ENCODE measurements around the gene RILP.

RILP gene

DNA sequence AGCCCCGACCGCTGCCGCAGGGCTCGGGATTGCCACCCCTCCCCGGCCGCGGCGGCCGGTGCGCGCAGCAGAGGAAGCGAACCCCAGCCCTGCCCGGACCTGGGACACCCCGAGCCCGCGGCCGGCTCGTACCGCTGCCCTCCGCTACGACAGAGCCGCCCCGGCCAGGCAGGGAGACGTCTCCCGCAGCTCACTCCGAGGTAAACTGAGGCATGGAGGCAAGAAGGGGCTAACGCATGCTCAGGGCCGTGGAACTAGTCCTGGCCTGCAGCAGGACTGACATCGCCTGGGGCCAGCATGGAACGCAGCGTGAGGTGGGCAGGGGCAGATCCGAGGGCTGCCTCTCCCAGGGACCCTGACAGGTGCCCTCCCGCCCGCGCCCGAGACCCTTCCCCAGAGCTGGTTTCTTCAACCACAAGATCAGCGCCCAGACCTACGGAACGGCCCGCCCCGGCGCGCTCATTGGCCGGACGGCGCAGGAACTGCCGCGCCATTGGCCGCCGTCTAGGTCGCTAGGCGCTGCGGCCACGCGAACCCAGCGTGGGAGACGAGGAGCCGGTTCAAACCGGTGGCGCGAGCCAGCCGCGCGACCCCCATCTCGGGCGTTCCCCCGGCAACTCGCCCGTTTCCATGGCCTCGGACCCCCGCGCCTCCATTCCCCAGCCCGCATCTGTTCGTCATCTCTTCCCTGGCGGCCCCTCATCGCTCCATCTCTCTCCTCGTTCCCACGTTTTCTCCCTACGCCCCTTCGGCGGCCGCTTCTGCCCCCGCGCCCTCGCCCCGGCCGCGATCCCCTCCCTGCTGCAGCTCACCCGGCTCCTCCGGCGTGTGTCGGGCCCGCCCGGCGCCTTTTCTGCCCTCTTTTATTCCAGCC, 21.4 kb downstream of the RILP start, which contains the start of gene SLC43A2:
Gene SLC43A2, minus strand, starts transcription at position 853 of the 874 bp plus-strand sequence. CDS start 960 bp downstream, outside the sequence.
- peak; percentile 59 for DNase-seq (ENCODE audit: low read depth)

DNA sequence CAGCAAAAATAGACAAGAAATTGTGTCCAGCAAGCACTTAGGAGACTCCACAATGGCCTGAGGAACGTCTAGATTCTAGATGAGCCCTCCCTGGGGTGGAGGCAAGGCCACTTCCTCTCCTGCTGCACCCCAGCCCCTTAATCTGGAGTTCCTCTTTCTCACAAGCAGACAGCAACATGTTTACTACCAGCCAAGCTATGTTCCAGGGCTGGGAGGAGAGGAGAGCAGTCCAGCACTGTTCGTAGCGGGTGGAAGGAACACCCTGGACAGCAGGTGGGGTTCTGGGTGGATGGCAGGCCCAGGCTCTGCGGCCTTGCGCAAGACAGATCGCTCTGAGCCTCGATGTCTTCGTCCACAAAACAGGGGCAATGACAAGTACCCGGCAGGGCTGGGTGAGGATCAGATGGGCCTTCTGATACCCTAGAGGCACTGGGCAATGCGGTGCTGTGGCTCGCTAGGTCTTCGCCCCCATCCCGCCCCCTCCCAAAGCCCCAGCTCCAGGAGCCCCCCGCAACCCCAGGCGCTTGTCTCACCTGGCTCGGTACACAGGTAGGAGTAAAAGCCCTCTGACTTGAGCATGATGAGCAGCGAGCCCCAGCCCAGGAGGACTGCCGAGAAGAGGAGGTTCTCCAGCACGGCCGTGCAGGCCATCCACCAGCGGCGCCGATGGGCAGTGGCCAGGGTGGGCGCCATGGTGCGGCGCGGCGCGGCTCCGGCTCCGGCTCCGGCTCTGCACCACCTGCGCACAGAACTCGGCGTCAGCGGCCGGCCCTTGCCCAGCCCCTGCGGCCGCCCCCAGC, 22.3 kb downstream of the RILP start:
- DNase-seq (ENCODE audit: low read depth): no peak

DNA sequence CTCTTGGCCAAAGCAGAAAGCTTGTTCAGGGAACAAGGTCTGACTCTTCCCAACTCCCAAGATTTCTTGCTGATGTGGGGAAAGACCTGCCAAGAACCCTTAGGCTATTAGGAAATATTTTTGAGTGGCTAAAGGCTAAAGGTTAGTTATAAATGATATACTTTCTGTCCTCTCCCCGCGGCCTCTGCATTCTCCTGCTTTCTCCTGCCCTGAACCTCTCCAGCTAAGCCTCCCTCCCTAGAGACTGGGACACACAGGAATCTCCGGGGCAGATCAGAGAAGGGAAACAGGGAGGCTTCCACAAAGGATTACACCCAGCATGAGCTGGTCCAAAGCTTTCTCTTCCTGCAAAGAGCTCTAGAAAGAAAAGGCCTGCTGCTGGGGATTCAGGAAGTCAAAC, 23.3 kb downstream of the RILP start:
- no peak for DNase-seq (ENCODE audit: low read depth)

DNA sequence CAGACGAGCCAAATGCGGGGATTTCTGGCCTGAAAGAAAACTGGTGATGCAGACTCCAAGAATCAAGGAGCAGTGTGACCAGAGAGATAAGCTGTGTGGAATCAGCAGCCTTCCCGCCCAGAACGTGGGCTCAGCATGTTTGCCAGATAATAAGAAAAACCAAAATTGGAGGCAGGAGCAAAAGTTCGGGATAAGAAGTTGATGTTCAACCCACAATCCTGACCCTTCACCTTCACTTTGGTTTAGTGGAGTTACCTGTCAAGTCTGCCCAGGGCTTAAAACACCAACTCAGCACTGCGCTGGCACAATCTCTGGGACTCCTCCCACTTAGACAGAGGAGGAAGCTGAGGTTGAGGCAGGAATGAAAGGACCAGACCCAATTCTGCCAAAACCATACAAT, 24.1 kb downstream of the RILP start:
- DNase-seq (ENCODE audit: low read depth): no peak

DNA sequence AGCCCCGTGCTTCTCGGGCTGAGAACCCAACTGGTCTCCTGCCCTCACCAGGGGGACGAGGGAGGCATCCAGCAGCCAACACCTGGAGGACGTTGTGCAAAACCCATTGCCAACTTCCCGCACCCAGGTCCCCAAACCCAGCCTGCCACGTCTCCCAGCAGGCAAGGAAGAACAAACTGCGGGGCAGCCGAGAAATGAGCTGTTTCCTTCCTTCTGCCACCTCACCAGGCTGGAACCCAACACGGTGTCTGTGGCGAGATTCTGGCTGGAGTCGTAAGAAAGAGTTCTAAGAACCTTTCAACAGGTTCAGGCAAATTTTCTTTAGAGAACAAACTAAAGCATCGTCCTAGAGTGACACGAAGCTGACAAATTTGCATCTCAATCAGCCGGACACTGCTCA, 24.6 kb downstream of the RILP start:
- DNase-seq (ENCODE audit: low read depth): no peak

DNA sequence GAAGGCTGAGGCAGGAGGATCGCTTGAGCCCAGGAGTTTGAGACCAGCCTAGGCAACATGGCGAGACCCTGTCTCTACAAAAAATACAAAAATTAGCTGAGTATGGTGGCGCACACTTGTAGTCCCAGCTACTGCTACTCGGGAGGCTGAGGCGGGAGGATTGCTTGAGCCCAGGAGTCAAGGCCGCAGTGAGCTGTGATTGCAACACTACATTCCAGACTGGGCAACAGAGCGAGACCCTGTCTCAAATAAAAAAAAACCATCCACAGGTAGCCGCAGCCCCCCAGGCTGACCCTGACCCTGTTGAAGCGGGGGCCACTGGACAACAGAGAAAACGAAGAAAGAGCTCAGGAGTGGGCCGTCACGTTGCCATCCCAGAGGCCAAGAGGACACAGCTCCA, 25.0 kb downstream of the RILP start:
- no peak for DNase-seq (ENCODE audit: low read depth)

DNA sequence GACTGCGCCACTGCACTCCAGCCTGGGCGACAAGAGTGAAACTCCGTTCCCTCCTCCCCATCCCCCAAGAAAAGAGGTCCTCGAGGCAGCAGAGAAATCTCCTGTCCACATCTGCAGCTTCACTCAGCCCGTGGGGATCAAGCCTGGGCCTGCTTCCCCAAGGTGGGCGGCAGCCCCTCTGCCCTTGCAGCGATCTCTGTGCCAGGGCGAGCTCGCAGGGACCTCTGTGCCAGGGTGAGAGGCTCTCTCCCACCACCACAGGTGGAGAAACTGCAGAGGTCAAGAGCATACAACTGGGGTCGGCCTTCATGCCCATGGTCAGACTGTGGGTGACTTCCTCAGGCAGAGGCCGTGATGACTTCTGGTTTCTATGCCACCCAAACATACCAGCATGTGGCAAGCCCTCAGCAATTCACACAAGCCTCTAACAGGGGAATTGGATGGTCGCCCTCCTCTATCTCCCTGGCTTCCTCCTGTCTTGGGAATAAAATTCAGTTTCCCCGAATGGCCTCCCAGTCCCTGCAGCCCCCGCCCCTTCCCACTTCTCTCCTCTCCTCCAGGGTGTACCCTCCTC, 26.5 kb downstream of the RILP start:
- no peak for DNase-seq (ENCODE audit: low read depth)

DNA sequence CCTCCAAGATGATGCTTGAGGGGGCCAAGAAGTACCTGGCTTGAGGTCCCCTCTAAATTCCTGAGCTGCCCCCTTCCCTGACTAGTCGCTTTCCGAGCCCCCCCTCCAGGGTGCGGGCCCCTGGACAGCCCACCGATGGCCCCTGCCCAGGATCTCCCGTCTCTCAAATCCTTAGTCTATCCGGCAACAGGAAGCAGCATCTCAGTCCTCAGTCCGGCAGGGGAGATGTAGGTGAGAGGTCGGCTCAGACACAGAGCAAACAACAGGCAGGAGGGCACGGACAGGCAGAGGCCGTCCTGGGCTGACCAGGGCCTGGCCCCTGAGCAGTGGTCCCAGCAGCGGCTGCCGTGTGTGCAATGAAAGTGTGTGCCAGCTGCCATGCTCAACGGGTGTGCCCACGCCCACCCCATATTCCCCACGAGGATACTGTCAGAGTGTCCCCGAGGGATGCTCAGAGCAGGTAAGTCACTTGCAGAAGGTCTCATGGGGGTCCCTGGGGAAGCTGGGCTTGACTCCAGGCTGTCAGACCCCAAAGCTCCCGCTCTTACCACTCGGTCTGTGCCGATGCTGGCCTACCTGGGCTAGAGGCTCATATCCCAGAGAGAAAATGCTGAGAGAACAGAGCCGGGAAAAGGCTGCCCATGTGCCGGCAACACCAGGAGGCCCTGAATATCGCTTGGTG, 28.3 kb downstream of the RILP start:
- no peak for DNase-seq (ENCODE audit: low read depth)

DNA sequence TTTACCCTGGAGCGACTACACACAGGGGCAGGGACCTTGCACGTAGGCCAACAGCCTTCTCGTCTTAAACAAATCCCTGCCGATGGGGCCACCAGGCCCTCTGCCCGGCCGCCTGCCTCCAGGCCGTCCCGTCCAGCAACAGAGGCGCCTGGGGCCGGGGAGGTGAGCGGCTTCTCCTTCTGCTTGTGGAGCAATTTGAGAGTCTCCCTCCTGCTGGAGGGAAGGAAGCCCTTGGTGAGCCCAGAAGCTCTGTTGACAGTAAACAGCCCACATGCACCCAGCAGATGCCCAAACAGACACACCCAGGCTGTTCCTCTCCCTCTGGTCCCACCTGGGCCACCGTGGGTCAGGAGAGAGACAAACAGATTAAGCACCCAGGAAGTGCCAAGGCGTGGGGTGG, 29.2 kb downstream of the RILP start:
- DNase-seq (ENCODE audit: low read depth): no peak

DNA sequence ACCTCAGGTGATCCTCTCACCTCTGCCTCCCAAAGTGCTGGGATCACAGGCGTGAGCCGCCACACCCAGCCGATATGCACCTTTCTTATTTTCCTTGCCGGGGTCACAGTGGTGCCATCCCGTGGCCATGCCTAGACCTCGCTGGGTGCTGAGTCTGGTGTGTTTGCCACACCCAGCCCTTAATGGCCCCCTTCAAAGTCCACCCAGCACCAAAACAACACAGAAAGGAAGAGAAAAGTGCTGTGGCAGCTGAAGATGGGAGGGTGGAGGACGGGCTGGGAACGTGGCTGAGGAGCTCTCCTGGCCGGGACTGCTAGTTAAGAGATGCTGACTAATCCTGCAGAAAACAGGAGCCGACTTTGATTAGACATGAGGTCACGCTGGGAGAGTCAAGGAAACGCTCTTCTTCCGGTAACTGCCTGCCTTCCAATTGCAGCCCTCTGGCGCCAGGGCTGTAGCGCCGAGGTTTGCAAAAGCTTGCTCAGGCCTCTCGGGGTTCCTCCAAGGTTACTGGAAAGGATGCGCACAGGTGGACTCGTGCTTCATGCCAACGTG, 32.0 kb downstream of the RILP start:
- no peak for DNase-seq (ENCODE audit: low read depth)

DNA sequence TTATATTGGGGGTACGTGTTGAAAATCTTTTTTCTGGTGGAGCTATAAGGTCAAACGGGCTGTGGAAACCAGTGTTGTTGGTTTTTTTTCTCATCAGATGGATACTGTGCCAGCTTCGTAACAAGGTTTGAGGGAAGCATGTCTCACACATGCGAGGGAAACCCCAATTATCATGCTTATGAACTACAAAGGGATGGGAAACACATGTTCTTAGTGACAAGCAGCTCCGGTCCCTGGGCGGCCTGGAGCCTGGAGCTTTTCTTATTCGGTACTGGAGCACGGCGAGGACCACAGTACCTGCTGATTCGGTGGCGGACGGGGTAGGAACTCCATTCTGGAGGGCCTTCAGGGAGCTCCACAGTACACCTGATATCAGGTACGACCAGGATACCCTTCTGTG, 33.6 kb downstream of the RILP start:
- no peak for DNase-seq (ENCODE audit: low read depth)

DNA sequence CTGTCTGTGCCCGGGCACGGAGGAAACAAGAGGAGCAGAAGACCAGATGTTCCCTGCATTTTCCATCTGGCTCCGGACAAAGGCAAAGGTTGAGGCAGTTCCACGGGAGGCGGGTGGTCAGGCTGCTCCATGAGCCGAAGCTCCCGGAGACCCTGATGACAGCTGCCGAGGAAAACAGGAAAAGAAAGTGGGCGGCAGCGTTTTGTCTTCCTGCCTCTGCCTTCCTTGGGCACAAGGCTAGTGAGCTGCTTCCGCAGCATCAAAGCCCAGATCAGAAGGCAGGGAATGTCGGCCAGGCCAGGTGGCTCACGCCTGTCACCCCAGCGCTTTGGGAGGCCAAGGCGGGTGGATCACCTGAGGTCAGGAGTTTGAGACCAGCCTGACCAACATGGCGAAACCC, 37.3 kb downstream of the RILP start:
- no peak for DNase-seq (ENCODE audit: low read depth)

DNA sequence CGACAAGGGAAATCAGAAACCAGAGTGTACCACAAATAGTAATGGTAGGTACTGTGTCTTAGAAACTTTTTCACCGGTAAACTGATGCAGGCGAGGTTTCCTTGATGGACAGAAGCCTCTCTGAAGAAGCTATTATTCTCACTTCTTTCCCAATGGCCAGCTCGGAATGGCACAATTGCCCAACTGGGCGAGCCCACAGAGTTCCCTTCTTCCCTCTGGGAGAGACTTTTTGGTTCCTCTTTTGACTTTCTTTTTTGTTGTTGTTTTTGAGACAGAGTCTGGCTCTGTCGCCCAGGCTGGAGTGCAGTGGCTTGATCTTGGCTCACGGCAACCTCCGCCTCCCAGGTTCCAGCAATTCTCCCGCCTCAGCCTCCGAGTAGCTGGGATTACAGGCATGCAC, 38.0 kb downstream of the RILP start:
- no peak for DNase-seq (ENCODE audit: low read depth)

DNA sequence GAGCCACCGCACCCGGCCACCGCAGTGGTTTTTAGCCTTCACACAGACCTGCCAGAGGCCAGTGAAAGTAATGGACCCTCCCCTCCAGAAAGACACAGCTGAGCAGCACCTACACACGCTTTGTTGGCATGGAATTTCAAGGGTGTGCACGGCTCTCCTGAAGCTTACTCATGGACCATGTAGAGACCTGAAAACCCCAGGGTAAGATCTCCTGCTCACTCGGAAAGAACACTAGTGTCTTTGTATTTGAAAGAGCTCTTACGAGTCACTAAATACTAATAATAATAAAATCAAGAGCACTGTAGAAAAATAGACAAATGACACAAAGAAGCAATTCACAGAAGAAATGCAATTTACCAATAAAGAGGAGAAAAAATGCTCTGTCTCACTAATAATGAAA, 41.0 kb downstream of the RILP start:
- no peak for DNase-seq (ENCODE audit: low read depth)

DNA sequence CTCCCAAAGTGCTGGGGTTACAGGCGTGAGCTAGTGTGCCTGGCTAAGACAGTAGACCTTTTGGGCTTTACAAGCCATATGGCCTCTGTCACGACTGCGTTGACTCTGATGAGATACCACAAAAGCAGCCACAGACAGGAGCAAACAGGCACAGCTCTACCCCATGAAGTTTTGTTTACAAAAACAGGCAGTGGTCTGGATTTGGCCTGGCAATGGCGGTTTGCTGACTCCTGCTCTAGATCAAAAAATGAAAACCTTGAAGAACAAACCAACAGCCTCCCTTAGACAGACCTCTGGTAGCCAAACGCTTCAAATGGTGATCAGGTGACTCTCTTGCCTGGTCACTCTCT, 41.7 kb downstream of the RILP start:
- no peak for DNase-seq (ENCODE audit: low read depth)

DNA sequence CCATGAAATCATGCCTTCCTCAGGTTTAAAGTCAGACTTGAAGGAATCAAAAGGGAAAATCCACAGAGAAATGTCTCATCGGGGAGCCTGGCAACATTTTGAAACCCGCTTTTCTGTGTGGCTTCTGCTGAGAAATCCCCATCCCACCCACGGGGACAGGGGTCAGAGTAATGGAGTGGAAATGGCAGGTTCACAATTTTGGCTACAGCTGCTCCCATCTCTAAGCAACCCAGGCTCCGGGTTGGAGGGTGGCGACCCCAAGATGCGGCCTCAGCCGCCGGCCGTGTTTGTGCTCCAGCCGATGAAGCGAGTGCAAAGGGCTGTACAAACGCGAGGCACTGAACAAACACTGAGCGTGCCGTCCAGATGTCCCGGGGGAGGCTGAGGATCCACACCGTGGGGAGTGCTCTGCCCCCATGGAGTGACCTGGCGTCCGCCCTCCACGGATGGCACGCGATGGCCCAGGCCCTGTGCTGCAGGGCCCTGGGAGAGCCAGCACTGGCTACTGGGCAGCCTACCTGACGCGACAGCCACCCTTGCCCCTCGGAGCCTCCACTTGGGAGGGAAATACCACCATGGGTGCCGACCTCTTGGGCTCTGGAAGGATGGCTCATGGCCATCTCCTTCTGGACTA, 43.2 kb downstream of the RILP start:
- no peak for DNase-seq (ENCODE audit: low read depth)

DNA sequence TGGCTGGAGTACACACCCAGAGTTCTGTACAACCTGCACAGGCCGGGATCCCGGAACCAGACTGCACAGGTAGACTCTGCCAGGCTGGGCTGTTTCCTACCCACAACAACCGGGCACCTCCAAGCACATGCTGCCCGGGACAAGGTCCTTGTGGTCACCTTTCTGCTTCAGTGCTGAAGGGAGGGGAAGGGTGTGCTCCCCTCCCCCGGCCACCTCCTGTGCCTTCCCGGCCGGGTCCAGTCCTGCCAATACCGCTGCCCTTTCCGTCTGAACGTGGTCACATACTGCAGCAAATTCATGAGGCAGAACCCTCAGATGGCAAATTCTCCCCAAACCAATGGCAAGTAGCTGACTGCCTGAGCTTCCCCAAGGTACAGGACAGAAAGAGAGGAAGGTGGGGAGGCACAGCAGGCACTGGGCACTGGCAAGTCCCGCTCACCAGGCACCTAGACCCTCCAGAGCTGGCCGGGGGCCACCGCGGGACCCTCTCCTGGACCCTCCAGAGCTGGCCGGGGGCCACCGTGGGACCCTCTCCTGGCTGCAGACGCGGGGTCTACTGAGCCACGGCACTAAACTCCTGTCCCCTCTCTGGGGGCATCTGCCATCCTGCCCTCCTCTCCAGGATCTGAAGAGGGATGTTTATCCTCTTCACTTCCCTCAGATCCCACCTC, 43.9 kb downstream of the RILP start:
- no peak for DNase-seq (ENCODE audit: low read depth)

DNA sequence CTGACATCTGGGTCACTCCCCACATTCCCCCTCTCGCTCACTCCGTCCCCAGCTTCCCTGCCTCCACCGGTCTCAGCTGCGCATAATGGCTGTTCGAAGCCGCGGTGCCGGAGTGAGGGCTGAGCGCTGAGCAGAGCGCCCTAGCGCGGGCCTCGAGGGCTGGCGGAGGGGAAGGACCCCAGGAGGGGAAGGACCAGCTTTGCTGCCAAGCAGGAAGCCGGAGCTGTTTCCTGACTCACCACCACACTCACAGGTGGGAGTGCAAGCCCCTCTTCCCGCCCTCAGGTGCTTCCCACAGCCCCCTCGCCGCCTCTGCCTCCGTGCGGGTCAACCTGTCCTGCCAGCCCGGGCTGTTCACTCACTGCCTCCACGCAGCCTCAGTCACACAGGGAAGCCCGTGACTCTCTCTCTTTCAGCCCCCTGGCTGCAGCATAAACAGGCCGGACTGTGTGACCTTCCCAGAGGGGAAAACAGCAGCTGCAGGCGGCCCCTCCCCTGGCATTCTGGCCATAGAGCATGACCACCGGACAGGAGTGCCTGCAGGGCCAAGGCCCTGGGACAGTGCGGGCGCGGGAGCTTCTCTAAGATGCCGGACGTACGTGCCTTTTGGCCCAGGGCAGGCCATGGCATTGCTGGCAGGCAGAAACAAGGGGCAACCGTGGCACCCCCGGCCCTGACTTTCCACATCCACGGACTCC, 44.7 kb downstream of the RILP start:
- DNase-seq (ENCODE audit: low read depth): no peak

DNA sequence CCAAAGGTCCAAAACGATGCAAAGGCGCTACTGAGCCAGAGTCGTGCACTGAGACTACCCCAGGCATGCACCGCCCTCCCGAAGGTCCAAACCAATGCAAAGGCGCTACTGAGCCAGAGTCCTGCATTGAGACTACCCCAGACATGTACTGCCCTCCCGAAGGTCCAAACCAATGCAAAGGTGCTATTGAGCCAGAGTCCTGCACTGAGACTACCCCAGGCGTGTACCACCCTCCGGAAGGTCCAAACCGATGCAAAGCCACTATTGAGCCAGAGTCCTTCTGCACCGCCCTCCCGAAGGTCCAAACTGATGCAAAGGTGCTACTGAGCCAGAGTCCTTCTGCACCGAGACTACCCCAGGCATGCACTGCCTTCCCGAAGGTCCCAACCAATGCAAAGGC, 48.1 kb downstream of the RILP start:
- DNase-seq (ENCODE audit: low read depth): no peak

DNA sequence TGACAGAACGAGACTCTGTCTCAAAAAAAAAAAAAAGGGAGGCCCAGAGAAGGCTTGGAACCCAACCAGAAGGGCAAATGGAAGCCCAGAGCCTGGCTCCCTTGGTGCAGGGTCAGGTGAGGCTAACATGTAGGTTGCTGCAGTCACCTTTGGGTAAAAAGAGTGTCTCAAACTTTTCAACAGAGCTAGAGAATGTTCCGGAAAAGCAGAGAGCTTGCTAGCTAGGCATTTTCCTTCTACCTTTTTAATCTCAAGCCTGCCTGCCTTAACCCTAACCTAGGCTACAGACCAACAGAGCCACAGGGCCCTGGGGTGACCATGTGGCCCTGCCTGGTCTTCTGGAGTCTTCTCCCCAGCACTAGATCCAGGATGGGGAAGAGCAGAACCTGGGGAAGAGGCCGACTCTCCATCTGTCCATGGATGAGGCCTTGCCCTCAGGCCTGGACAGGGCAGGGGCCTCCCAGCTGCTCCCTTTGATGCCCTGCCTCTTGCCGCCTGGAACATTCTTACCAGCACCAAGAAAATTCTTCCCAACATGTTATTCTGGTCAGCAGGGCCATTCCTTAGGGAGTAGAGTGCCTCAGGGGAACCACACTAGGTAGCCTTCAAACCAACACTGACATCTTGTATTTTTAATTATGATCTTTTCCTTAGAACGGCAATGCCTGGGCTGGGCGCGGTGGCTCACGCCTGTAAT, 51.1 kb downstream of the RILP start:
- DNase-seq (ENCODE audit: low read depth): no peak
